Measurements from ENCODE around the gene TSPAN2. TPM values are rescaled to one million over a fixed set of nuclear protein-coding genes. Genes with fewer than 3 reads are reported as not detected.

The TSPAN2 gene
- total RNA-seq, 1 donor from 2014 or later, result 22.0 TPM

GRCh38 chr1:115074839-115075534 is 14.3 kb downstream of the TSPAN2 start:
- DNase-seq (ENCODE audit: low spot score), result no peak

- no peak for DNase-seq (ENCODE audit: low spot score)
Measured at GRCh38 chr1:115073298-115074087, 15.8 kb downstream of the TSPAN2 start.

- DNase-seq (ENCODE audit: low spot score), result no peak
Measured at GRCh38 chr1:115071012-115071664, 18.2 kb downstream of the TSPAN2 start.

GRCh38 chr1:115069659-115070308 is 19.5 kb downstream of the TSPAN2 start:
- DNase-seq (ENCODE audit: low spot score), result no peak

GRCh38 chr1:115068826-115069585 is 20.3 kb downstream of the TSPAN2 start:
- no peak for DNase-seq (ENCODE audit: low spot score)

- no peak for DNase-seq (ENCODE audit: low spot score)
Measured at GRCh38 chr1:115067161-115067859, 22.0 kb downstream of the TSPAN2 start.

GRCh38 chr1:115065021-115065420 is 24.3 kb downstream of the TSPAN2 start:
- no peak for DNase-seq (ENCODE audit: low spot score)

- no peak for DNase-seq (ENCODE audit: low spot score)
Measured at GRCh38 chr1:115064461-115064860, 24.8 kb downstream of the TSPAN2 start.

GRCh38 chr1:115063228-115063901 is 25.9 kb downstream of the TSPAN2 start:
- no peak for DNase-seq (ENCODE audit: low spot score)

GRCh38 chr1:115062542-115063004 is 26.7 kb downstream of the TSPAN2 start:
- DNase-seq (ENCODE audit: low spot score), result peak; percentile 91

- no peak for DNase-seq (ENCODE audit: low spot score)
Measured at GRCh38 chr1:115060501-115060900, 28.8 kb downstream of the TSPAN2 start.

- DNase-seq (ENCODE audit: low spot score), result no peak
Measured at GRCh38 chr1:115059316-115059715, 30.0 kb downstream of the TSPAN2 start.

GRCh38 chr1:115057661-115058254 is 31.5 kb downstream of the TSPAN2 start:
- no peak for DNase-seq (ENCODE audit: low spot score)

- DNase-seq (ENCODE audit: low spot score), result no peak
Measured at GRCh38 chr1:115056395-115056798, 32.9 kb downstream of the TSPAN2 start.

GRCh38 chr1:115052454-115053083 is 36.7 kb downstream of the TSPAN2 start:
- no peak for DNase-seq (ENCODE audit: low spot score)

- DNase-seq (ENCODE audit: low spot score), result no peak
Measured at GRCh38 chr1:115051850-115052249, 37.5 kb downstream of the TSPAN2 start.

GRCh38 chr1:115046751-115047150 is 42.6 kb downstream of the TSPAN2 start:
- no peak for DNase-seq (ENCODE audit: low spot score)

- DNase-seq (ENCODE audit: low spot score), result no peak
Measured at GRCh38 chr1:115041654-115042053, 47.6 kb downstream of the TSPAN2 start.

- no peak for DNase-seq (ENCODE audit: low spot score)
Measured at GRCh38 chr1:115040501-115040900, 48.8 kb downstream of the TSPAN2 start.
